Liver (tissue), 9 donors: ENCODE measurements around the gene TOX4. TPM values are rescaled to one million over a fixed set of nuclear protein-coding genes. Genes with fewer than 3 reads are reported as not detected.

Experiments
- DNase-seq: peaks from one replicate; pipeline ENCODE4 v3.0.0-alpha.2; 2017; ENCODE audit warnings: low spot score
- H3K27ac ChIP-seq, 2 donors: one replicate each; pipeline ENCODE4 v1.7.0; 2013; ENCODE audit warnings: inconsistent platforms in 2 of 2, low read length in 2 of 2, control low read depth in 1 of 2, low read depth in 1 of 2, mild to moderate bottlenecking in 1 of 2
- H3K27me3 ChIP-seq, 4 donors: one replicate each; pipeline versions ENCODE4 v1.6.1 to v1.7.0; 2013; ENCODE audit warnings: low read length in 3 of 4, inconsistent platforms in 1 of 4, mild to moderate bottlenecking in 1 of 4, moderate library complexity in 1 of 4; ENCODE audit not compliant: control insufficient read depth in 4 of 4, insufficient read depth in 4 of 4
- H3K36me3 ChIP-seq, 4 donors: one replicate each; pipeline versions ENCODE4 v1.6.1 to v1.7.0; 2013; ENCODE audit warnings: low read length in 3 of 4, mild to moderate bottlenecking in 3 of 4, low read depth in 1 of 4, moderate library complexity in 1 of 4; ENCODE audit not compliant: control insufficient read depth in 4 of 4, insufficient read depth in 3 of 4
- H3K4me1 ChIP-seq, 4 donors: one replicate each; pipeline versions ENCODE4 v1.6.1 to v1.7.0; 2013; ENCODE audit warnings: low read length in 3 of 4, mild to moderate bottlenecking in 3 of 4, moderate library complexity in 1 of 4; ENCODE audit not compliant: control insufficient read depth in 4 of 4, insufficient read depth in 4 of 4
- H3K4me3 ChIP-seq, 3 donors: one replicate each; pipeline versions ENCODE4 v1.6.1 to v1.7.0; 2013; ENCODE audit warnings: low read length in 3 of 3, control low read depth in 1 of 3, low read depth in 1 of 3, mild to moderate bottlenecking in 1 of 3
- H3K9ac ChIP-seq, 2 donors: one replicate each; pipeline ENCODE4 v1.7.0; 2013; ENCODE audit warnings: low read length in 2 of 2, mild to moderate bottlenecking in 2 of 2, moderate library complexity in 2 of 2, control low read depth in 1 of 2, low read depth in 1 of 2
- H3K9me3 ChIP-seq, 4 donors: one replicate each; pipeline versions ENCODE4 v1.6.1 to v1.7.0; 2013; ENCODE audit warnings: low read length in 3 of 4; ENCODE audit not compliant: control insufficient read depth in 4 of 4
- CTCF ChIP-seq: fragments of 150-350 bp; IDR thresholded peaks from 2 replicates; pipeline ENCODE4 v1.5.1; 2017; ENCODE audit warnings: improper control_type of control experiment, low read depth, low read length; ENCODE audit not compliant: missing input control
- EGR1 ChIP-seq, 2 donors: IDR thresholded peaks; 2 replicates each; pipeline ENCODE4 v1.6.1; 2016 to 2018; ENCODE audit warnings: antibody characterized with exemption in 2 of 2, low read depth in 2 of 2
- FOXA1 ChIP-seq: IDR thresholded peaks from 2 replicates; pipeline ENCODE4 v1.6.1; 2016; ENCODE audit warnings: antibody characterized with exemption
- FOXA2 ChIP-seq: IDR thresholded peaks from 2 replicates; pipeline ENCODE4 v1.6.1; 2016; ENCODE audit warnings: antibody characterized with exemption
- HNF4G ChIP-seq: IDR thresholded peaks from 2 replicates; pipeline ENCODE4 v1.6.1; 2016; ENCODE audit warnings: antibody characterized with exemption
- JUND ChIP-seq, 2 donors: IDR thresholded peaks; 2 replicates each; pipeline ENCODE4 v1.6.1; 2016; ENCODE audit warnings: antibody characterized with exemption in 2 of 2
- NR2F2 ChIP-seq: IDR thresholded peaks from 2 replicates; pipeline ENCODE4 v1.6.1; 2016; ENCODE audit warnings: antibody characterized with exemption
- REST ChIP-seq: IDR thresholded peaks from 2 replicates; pipeline ENCODE4 v1.6.1; 2016; ENCODE audit warnings: antibody characterized with exemption, mild to moderate bottlenecking
- TAF1 ChIP-seq: conservative IDR thresholded peaks from 2 replicates; pipeline ENCODE4 v1.6.1; 2016; ENCODE audit warnings: antibody characterized with exemption, mild to moderate bottlenecking
- YY1 ChIP-seq: IDR thresholded peaks from 2 replicates; pipeline ENCODE4 v1.6.1; 2016; ENCODE audit warnings: antibody characterized with exemption, mild to moderate bottlenecking
- ZBTB33 ChIP-seq: IDR thresholded peaks from 2 replicates; pipeline ENCODE4 v1.6.1; 2016; ENCODE audit warnings: antibody characterized with exemption
- WGBS: extraction: QIAGEN DNeasy Blood & Tissue Kit; methylation state at CpG from one replicate; pipeline ENCODE4 v1.1.7; 2013; 5-methylcytosine and 5-hydroxymethylcytosine counted together
- polyA plus RNA-seq, 2 donors: library from polyadenylated mRNA; stranded (reverse) in 1 of 2; unstranded in 1 of 2; fragments of 200-250 nt in 1 of 2; fragments of >200 nt in 1 of 2; fragmentation: Nextera tagmentation in 1 of 2; extraction: Ambion mirVana in 1 of 2; gene quantifications; one replicate each; pipeline versions ENCODE4 v1.2.1 to v1.2.3, GENCODE V29; 2013 to 2015
- total RNA-seq, 2 donors: library from RNA; depleted of rRNA; stranded (reverse); fragments of >200 nt; gene quantifications; one replicate each; pipeline ENCODE4 v1.2.3, GENCODE V29; 2014
- donor health status: healthy.
- donor health status: healthy.
- donor health status: healthy.
- donor health status: healthy.
- donor health status: healthy.

TOX4 gene
- total and polyA plus RNA-seq, 4 donors: 16.9 to 29.8 (median 20.4) TPM

GRCh38 chr14:21527318-21527679 lies 50.3 kb downstream of the TOX4 start:
- TF ChIP-seq REST (no peak), HNF4G (no peak), TAF1 (no peak), YY1 (no peak), NR2F2 (no peak), FOXA1 (no peak), EGR1 (IDR thresholded peaks at IDR 0.05; ENCODE audit: low read depth in 2 of 2) (no peak), JUND (IDR thresholded peaks at IDR 0.05) (no peak)
- Histone ChIP-seq H3K36me3 (no peaks in the 10 kb centered on the region), H3K27me3 (no peaks in the 10 kb centered on the region), H3K9me3 (no peaks in the 10 kb centered on the region), H3K27ac (no peak overlapping the region), H3K4me3 (no peak overlapping the region), H3K4me1 (peaks cover 0 to 5% (median 2%) of the 10 kb centered on the region in 4 donors), H3K9ac (no peak overlapping the region)
- no peak for DNase-seq
- WGBS: 72% methylated on average over 1 of the region's 1 CpG

- DNase-seq: no peak
- no peak overlapping the region for H3K9ac ChIP-seq
- TF ChIP-seq CTCF (no peak), FOXA2 (no peak), ZBTB33 (no peak), NR2F2 (no peak)
- no peaks in the 10 kb centered on the region for H3K9me3 ChIP-seq
- no peak overlapping the region for H3K27ac ChIP-seq
- WGBS: 62% methylated on average over 4 of the region's 4 CpGs
- H3K27me3 ChIP-seq: no peaks in the 10 kb centered on the region
- no peaks in the 10 kb centered on the region for H3K36me3 ChIP-seq
- H3K4me1 ChIP-seq: peaks cover 0 to 5% (median 2%) of the 10 kb centered on the region in 4 donors
- no peak overlapping the region for H3K4me3 ChIP-seq
Measured at GRCh38 chr14:21528381-21529348, 51.7 kb downstream of the TOX4 start.
